Lung (tissue), 12 donors: Measurements from ENCODE around the gene STK24. TPM values are rescaled to one million over a fixed set of nuclear protein-coding genes. Genes with fewer than 3 reads are reported as not detected.

Source experiments
- ATAC-seq: fragments of 200-7000 bp; cut with Tn5 transposase; one replicate; pipeline ENCODE4 v1.9.1; 2020; ENCODE audit warnings: moderate number of reproducible peaks; ENCODE audit not compliant: insufficient read depth, low FRiP score
- DNase-seq, 3 donors: peaks; one replicate each; pipeline ENCODE4 v3.0.0-alpha.2; 2013 to 2017
- H3K27ac ChIP-seq, 2 donors: one replicate each; pipeline ENCODE4 v1.5.1; 2013; ENCODE audit warnings: mild to moderate bottlenecking in 2 of 2, moderate library complexity in 2 of 2, control low read depth in 1 of 2, inconsistent platforms in 1 of 2, low read depth in 1 of 2, low read length in 1 of 2
- H3K27me3 ChIP-seq, 3 donors: one replicate each; pipeline ENCODE4 v1.5.1; 2013; ENCODE audit warnings: low read length in 2 of 3; ENCODE audit not compliant: control insufficient read depth in 3 of 3, insufficient read depth in 3 of 3
- H3K36me3 ChIP-seq, 4 donors: one replicate each; pipeline ENCODE4 v1.5.1; 2013; ENCODE audit warnings: low read length in 4 of 4, mild to moderate bottlenecking in 1 of 4, moderate library complexity in 1 of 4; ENCODE audit not compliant: control insufficient read depth in 4 of 4, insufficient read depth in 4 of 4
- H3K4me1 ChIP-seq, 5 donors: one replicate each; pipeline ENCODE4 v1.5.1; 2013; ENCODE audit warnings: low read length in 5 of 5, mild to moderate bottlenecking in 2 of 5, moderate library complexity in 1 of 5; ENCODE audit not compliant: control insufficient read depth in 5 of 5, insufficient read depth in 5 of 5
- H3K4me3 ChIP-seq: one replicate; pipeline ENCODE4 v1.5.1; 2013; ENCODE audit warnings: mild to moderate bottlenecking, control low read depth, moderate library complexity
- H3K9ac ChIP-seq, 2 donors: one replicate each; pipeline ENCODE4 v1.5.1; 2013; ENCODE audit warnings: low read length in 2 of 2, control low read depth in 1 of 2; ENCODE audit not compliant: insufficient read depth in 1 of 2
- H3K9me3 ChIP-seq, 4 donors: one replicate each; pipeline ENCODE4 v1.5.1; 2013; ENCODE audit warnings: low read length in 3 of 4, mild to moderate bottlenecking in 1 of 4, moderate library complexity in 1 of 4; ENCODE audit not compliant: control insufficient read depth in 4 of 4, insufficient read depth in 3 of 4
- CTCF ChIP-seq: IDR thresholded peaks from 2 replicates; pipeline ENCODE4 v1.5.1; 2012; ENCODE audit warnings: mild to moderate bottlenecking; ENCODE audit errors: control extremely low read depth, extremely low read depth
- WGBS, 2 donors: extraction: QIAGEN DNeasy Blood & Tissue Kit; methylation state at CpG; one replicate each; pipeline ENCODE4 v1.1.7; 2013; 5-methylcytosine and 5-hydroxymethylcytosine counted together
- polyA plus RNA-seq, 2 donors: library from polyadenylated mRNA; stranded (reverse); fragments of 200-250 nt; gene quantifications; one replicate each; pipeline ENCODE4 v1.2.1, GENCODE V29; 2013
- total RNA-seq, 2 donors: library from RNA; depleted of rRNA in 1 of 2; stranded (reverse); fragments of >200 nt in 1 of 2; gene quantifications; one replicate each; pipeline ENCODE4 v1.2.1, GENCODE V29; 2014 to 2021
- donor health status: control.
- donor health status: control.
- donor health status: Bipolar disorder and iron deficiency.
- donor health status: healthy.
- donor health status: DM: yes; HTN: yes; CAD: no.

STK24 gene
- total and polyA plus RNA-seq, 4 donors: 38.0 to 102 (median 64.5) TPM

GRCh38 chr13:98452851-98453843 lies 123.8 kb downstream of the STK24 start:
- ATAC-seq: no peak
- no peak for DNase-seq
- H3K27ac ChIP-seq: no peak overlapping the region
- TF ChIP-seq CTCF: no peak
- no peaks in the 10 kb centered on the region for H3K27me3 ChIP-seq
- peaks cover 3 to 14% (median 10%) of the 10 kb centered on the region in 5 donors for H3K4me1 ChIP-seq
- no peak overlapping the region for H3K9ac ChIP-seq
- peaks cover 0 to 34% (median 24%) of the 10 kb centered on the region in 4 donors for H3K36me3 ChIP-seq
- no peak overlapping the region for H3K4me3 ChIP-seq
- H3K9me3 ChIP-seq: no peaks in the 10 kb centered on the region
- WGBS, 2 donors: 83 to 86% methylated on average over 15 of the region's 15 CpGs

- no peak overlapping the region for H3K9ac ChIP-seq
- 79 to 89% methylated on average over 23 of the region's 23 CpGs for WGBS, 2 donors
- no peak for TF ChIP-seq CTCF
- peaks cover 3 to 39% (median 24%) of the 10 kb centered on the region in 4 donors for H3K36me3 ChIP-seq
- H3K4me3 ChIP-seq: no peak overlapping the region
- no peak for ATAC-seq
- DNase-seq: no peak
- H3K27ac ChIP-seq: peak overlapping the region in 1 of 2 donors; percentile 24
- H3K4me1 ChIP-seq: peaks cover 3 to 14% (median 10%) of the 10 kb centered on the region in 5 donors
- no peaks in the 10 kb centered on the region for H3K9me3 ChIP-seq
- H3K27me3 ChIP-seq: no peaks in the 10 kb centered on the region
Measured at GRCh38 chr13:98451676-98452470, 125.0 kb downstream of the STK24 start.

GRCh38 chr13:98450539-98451111 lies 126.3 kb downstream of the STK24 start:
- WGBS, 2 donors: 73 to 76% methylated on average over 14 of the region's 14 CpGs
- no peak overlapping the region for H3K9ac ChIP-seq
- H3K27ac ChIP-seq: peak overlapping the region; percentile 10 to 42
- no peak for TF ChIP-seq CTCF
- H3K27me3 ChIP-seq: no peaks in the 10 kb centered on the region
- peaks cover 3 to 40% (median 24%) of the 10 kb centered on the region in 4 donors for H3K36me3 ChIP-seq
- DNase-seq: no peak
- no peak for ATAC-seq
- H3K4me1 ChIP-seq: peaks cover 3 to 14% (median 10%) of the 10 kb centered on the region in 5 donors
- no peaks in the 10 kb centered on the region for H3K9me3 ChIP-seq
- H3K4me3 ChIP-seq: no peak overlapping the region
